AG08396 (cell line): Measurements from ENCODE around the gene MTUS2.

Source experiments
- DNase-seq: peaks from one replicate; pipeline ENCODE4 v3.0.0; 2012; ENCODE audit warnings: low spot score, mixed read lengths

Gene MTUS2

DNA sequence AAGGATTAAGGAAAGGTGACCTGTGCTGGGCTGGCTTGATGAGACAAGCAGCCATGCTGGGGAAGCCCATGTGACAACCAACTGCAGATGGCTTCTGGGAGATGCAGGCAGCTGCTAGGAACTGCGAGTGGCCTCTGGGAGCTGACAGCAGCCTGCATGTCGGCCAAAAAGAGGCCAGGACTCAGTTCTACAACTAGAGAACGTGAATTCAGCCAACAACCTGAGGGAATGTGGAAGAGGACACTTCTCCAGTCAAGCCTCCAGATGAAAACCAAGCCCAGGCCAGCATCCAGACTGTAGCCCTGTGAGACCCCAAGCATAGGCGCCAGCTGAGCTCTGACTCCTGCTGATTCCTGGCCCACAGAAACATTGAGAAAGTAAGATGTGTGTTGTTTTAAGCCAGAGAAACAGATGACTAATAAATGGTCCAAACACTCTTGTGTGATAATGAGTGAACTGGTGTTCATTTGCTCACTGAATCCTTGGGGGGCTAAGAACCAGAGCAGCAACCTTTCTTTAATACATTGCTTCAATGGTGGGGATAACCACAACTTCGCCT, 730.4 kb downstream of the MTUS2 start:
- DNase-seq: no peak

DNA sequence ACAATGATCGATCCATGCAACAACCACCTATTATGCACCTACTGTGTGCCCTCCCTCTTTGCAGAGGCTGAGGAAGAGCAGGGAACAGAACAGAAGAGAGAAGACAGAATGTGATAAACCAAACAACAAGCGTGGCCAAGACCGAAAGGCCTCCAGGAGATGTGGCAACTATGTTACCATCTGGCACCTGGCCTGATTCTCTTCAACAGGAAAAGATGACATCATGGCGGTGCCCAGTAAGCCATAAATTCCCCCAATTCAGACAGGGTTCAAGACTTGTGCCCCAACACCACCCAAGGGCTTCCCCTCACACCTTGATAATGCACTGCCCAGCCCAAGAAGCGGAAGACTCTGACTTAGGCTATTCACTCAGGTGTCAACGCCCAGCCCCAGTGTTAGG, 731.1 kb downstream of the MTUS2 start:
- DNase-seq: no peak
